GM18951 (cell line): Measurements from ENCODE around the gene SOX6.
"Not testable (repeated sequence)": the region's sequence is repeated elsewhere in the genome, so short reads cannot be mapped to it uniquely, and the experiment has no call there.

Experiments
- POLR2A ChIP-seq: IDR thresholded peaks from 4 replicates; pipeline ENCODE4 v1.6.1; 2011; ENCODE audit warnings: mild to moderate bottlenecking; ENCODE audit not compliant: insufficient read length, insufficient read depth; ENCODE audit errors: extremely low read depth
- in situ Hi-C: fragments of 300-500 bp; cut with MboI; formaldehyde crosslinking; loops from one replicate; pipeline ENCODE4 v1.12.0; 2022; ENCODE audit warnings: low sequenced_read_pairs, mixed read lengths, inconsistent platforms; ENCODE audit not compliant: unreplicated experiment

The SOX6 gene

GRCh38 chr11:15927864-15928217, 428.5 kb downstream of the SOX6 start:
- TF ChIP-seq POLR2A = no peak
- in situ Hi-C loops = no loop called here

GRCh38 chr11:15927196-15927863, 429.0 kb downstream of the SOX6 start:
- TF ChIP-seq POLR2A = no peak
- in situ Hi-C loops = no loop called here

GRCh38 chr11:15926071-15926470, 430.3 kb downstream of the SOX6 start:
- in situ Hi-C loops = no loop called here
- no peak for TF ChIP-seq POLR2A

GRCh38 chr11:15923183-15923582, 433.2 kb downstream of the SOX6 start:
- TF ChIP-seq POLR2A = no peak

GRCh38 chr11:15922745-15923144, 433.6 kb downstream of the SOX6 start:
- in situ Hi-C loops = not testable (repeated sequence)

More at GRCh38 chr11:15923183-15923582, 433.2 kb downstream of the SOX6 start:
- in situ Hi-C loops = no loop called here

- no peak for TF ChIP-seq POLR2A
- in situ Hi-C loops = no loop called here
These were observed 435.3 kb downstream of the SOX6 start for GRCh38 chr11:15920856-15921629.

GRCh38 chr11:15918674-15919073, 437.7 kb downstream of the SOX6 start:
- in situ Hi-C loops = no loop called here
- TF ChIP-seq POLR2A = no peak

GRCh38 chr11:15918212-15918611, 438.1 kb downstream of the SOX6 start:
- no peak for TF ChIP-seq POLR2A
- in situ Hi-C loops = no loop called here
